ENCODE results near the gene PTCRA.

PTCRA gene

DNA sequence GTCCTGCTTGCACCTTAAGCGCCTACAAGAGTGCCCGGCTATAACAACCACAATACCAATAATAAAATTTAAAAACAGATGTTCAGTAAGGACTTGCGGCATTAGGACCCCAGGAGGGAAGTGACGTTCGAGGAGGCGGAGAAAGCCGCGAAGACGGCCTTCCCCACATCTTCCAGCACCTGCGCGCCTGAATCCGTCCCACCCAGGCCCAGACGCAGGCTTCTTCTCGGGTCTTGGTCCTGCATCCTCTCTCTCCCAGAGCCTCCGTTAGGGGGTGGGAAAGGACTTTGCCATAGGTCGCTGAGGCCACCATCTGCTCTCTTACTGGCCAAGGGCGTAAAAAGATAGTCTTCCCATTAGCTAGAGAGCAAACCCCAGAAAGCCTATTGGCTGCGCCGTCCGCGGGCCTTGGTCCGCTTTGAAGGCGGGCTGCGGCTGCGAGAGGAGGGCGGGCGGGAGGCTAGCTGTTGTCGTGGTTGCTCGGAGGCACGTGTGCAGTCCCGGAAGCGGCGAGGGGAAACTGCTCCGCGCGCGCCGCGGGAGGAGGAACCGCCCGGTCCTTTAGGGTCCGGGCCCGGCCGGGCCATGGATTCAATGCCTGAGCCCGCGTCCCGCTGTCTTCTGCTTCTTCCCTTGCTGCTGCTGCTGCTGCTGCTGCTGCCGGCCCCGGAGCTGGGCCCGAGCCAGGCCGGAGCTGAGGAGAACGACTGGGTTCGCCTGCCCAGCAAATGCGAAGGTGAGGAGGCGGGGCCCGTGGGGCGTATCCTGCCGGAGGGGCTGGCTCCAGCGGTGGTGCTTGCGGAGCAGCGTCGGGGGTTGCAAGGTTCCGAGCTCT is 13.3 kb downstream of the PTCRA start, which contains the start of gene CNPY3:
CNPY3 (plus strand) TSS at position 495 of the 835 bp plus-strand sequence; CDS start at position 586, 91 bp downstream.
- peak; percentile 99 for DNase-seq (ENCODE audit: low read depth)
- TF ChIP-seq, protein P1, sequence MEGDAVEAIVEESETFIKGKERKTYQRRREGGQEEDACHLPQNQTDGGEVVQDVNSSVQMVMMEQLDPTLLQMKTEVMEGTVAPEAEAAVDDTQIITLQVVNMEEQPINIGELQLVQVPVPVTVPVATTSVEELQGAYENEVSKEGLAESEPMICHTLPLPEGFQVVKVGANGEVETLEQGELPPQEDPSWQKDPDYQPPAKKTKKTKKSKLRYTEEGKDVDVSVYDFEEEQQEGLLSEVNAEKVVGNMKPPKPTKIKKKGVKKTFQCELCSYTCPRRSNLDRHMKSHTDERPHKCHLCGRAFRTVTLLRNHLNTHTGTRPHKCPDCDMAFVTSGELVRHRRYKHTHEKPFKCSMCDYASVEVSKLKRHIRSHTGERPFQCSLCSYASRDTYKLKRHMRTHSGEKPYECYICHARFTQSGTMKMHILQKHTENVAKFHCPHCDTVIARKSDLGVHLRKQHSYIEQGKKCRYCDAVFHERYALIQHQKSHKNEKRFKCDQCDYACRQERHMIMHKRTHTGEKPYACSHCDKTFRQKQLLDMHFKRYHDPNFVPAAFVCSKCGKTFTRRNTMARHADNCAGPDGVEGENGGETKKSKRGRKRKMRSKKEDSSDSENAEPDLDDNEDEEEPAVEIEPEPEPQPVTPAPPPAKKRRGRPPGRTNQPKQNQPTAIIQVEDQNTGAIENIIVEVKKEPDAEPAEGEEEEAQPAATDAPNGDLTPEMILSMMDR (IDR thresholded peaks at IDR 0.05; ENCODE audit: insufficient read depth, low read depth, low read length, missing control alignments) = no peak
- H3K4me3 ChIP-seq (ENCODE audit: low read depth, low read length) = peak within 1 kb of the TSS; percentile 85

- DNase-seq (ENCODE audit: low read depth) = peak; percentile 96
- peak overlapping the region; percentile 85 for H3K4me3 ChIP-seq (ENCODE audit: low read depth, low read length)
- TF ChIP-seq, protein P1 (IDR thresholded peaks at IDR 0.05; ENCODE audit: insufficient read depth, low read depth, low read length, missing control alignments) = no peak
Observed at GRCh38 chr6:42929821-42930360, 14.0 kb downstream of the PTCRA start.

GRCh38 chr6:42932412-42932811 is 16.6 kb downstream of the PTCRA start:
- TF ChIP-seq, protein P1 (IDR thresholded peaks at IDR 0.05; ENCODE audit: insufficient read depth, low read depth, low read length, missing control alignments) = no peak
- peak overlapping the region; percentile 85 for H3K4me3 ChIP-seq (ENCODE audit: low read depth, low read length)
- no peak for DNase-seq (ENCODE audit: low read depth)

DNA sequence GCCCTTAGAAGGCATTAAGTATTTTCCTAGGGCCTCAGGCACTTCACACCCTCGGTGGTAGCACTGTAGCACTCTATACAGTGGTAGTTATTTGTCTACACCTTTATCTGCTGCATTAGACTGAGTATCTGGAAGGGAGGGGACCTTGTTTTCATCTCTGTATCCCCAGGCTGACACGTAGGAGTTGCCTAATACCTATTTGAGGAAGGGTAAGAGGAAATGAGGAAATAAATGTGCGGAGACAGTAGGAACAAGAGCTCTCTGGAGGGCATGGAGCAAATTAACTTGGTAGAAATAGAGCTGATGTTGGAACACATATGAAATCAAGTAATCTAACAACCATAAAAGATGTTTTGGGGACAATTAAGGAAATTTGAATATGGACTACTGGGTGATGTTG is 17.4 kb downstream of the PTCRA start:
- DNase-seq (ENCODE audit: low read depth) = no peak
- H3K4me3 ChIP-seq (ENCODE audit: low read depth, low read length) = no peak overlapping the region
- TF ChIP-seq, protein P1 (IDR thresholded peaks at IDR 0.05; ENCODE audit: insufficient read depth, low read depth, low read length, missing control alignments) = no peak

- H3K4me3 ChIP-seq (ENCODE audit: low read depth, low read length) = no peak overlapping the region
- TF ChIP-seq, protein P1 (IDR thresholded peaks at IDR 0.05; ENCODE audit: insufficient read depth, low read depth, low read length, missing control alignments) = no peak
- DNase-seq (ENCODE audit: low read depth) = peak; percentile 42
Observed at GRCh38 chr6:42935322-42935721, 19.5 kb downstream of the PTCRA start.

GRCh38 chr6:42936398-42936797 is 20.5 kb downstream of the PTCRA start:
- DNase-seq (ENCODE audit: low read depth) = no peak
- H3K4me3 ChIP-seq (ENCODE audit: low read depth, low read length) = no peak overlapping the region
- TF ChIP-seq, protein P1 (IDR thresholded peaks at IDR 0.05; ENCODE audit: insufficient read depth, low read depth, low read length, missing control alignments) = no peak
